NB4 (cell line): Measurements from ENCODE around the gene RNU6-9.

Experiments used
- MYC ChIP-seq: IDR thresholded peaks from 2 replicates; pipeline ENCODE4 v1.6.1; 2011; ENCODE audit warnings: low read depth, low read length
- POLR2A ChIP-seq: IDR thresholded peaks from 2 replicates; pipeline ENCODE4 v1.6.1; 2011; ENCODE audit warnings: mild to moderate bottlenecking; ENCODE audit not compliant: insufficient read length; ENCODE audit errors: extremely low read depth
- TF ChIP-seq, protein P1 (sequence below): IDR thresholded peaks from one replicate; pipeline ENCODE4 v1.5.1; 2012; ENCODE audit warnings: low read depth, low read length
- TF ChIP-seq, protein P2 (sequence below): IDR thresholded peaks from 2 replicates; pipeline ENCODE4 v1.6.1; 2011; ENCODE audit warnings: low read depth, low read length

DNA sequence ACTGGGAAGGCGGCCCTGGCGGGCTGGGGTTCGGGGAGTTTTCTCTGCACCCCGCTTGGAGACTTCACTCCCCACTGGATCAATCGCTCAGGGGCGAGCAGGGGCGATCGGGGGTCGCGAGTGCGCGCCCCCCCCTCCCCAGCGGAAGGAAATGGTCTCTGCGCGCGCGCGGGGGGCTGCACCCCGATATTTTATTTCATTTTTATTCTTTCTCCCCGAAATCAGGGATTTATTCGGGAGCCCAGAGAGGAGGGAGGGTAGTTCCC, 33.0 kb downstream of the RNU6-9 start:
- TF ChIP-seq, protein P1, sequence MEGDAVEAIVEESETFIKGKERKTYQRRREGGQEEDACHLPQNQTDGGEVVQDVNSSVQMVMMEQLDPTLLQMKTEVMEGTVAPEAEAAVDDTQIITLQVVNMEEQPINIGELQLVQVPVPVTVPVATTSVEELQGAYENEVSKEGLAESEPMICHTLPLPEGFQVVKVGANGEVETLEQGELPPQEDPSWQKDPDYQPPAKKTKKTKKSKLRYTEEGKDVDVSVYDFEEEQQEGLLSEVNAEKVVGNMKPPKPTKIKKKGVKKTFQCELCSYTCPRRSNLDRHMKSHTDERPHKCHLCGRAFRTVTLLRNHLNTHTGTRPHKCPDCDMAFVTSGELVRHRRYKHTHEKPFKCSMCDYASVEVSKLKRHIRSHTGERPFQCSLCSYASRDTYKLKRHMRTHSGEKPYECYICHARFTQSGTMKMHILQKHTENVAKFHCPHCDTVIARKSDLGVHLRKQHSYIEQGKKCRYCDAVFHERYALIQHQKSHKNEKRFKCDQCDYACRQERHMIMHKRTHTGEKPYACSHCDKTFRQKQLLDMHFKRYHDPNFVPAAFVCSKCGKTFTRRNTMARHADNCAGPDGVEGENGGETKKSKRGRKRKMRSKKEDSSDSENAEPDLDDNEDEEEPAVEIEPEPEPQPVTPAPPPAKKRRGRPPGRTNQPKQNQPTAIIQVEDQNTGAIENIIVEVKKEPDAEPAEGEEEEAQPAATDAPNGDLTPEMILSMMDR, result no peak
- TF ChIP-seq POLR2A, result no peak
- TF ChIP-seq MYC, result no peak
- TF ChIP-seq, protein P2, sequence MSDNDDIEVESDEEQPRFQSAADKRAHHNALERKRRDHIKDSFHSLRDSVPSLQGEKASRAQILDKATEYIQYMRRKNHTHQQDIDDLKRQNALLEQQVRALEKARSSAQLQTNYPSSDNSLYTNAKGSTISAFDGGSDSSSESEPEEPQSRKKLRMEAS, result no peak
